Measurements from ENCODE around the gene IPO13.

Gene IPO13

GRCh38 chr1:43930168-43930948, 16.4 kb upstream of the IPO13 start:
- DNase-seq, result no peak

DNA sequence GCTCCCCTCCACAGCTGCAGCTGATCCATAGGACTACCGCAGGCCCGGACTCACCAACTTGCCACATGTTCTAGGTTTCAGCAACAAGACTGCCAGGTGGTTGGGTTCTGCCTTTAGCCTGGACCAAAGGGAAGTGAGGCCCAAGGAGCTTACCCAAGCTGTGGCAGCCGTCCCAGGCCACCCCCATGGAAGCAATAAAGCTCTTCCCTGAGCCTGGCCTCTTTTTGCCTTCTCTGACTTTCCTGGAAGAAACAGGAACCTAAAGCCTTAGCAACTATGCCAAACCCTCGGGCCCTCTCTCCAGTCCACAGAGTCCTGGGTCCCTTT, 15.8 kb upstream of the IPO13 start:
- no peak for DNase-seq

DNA sequence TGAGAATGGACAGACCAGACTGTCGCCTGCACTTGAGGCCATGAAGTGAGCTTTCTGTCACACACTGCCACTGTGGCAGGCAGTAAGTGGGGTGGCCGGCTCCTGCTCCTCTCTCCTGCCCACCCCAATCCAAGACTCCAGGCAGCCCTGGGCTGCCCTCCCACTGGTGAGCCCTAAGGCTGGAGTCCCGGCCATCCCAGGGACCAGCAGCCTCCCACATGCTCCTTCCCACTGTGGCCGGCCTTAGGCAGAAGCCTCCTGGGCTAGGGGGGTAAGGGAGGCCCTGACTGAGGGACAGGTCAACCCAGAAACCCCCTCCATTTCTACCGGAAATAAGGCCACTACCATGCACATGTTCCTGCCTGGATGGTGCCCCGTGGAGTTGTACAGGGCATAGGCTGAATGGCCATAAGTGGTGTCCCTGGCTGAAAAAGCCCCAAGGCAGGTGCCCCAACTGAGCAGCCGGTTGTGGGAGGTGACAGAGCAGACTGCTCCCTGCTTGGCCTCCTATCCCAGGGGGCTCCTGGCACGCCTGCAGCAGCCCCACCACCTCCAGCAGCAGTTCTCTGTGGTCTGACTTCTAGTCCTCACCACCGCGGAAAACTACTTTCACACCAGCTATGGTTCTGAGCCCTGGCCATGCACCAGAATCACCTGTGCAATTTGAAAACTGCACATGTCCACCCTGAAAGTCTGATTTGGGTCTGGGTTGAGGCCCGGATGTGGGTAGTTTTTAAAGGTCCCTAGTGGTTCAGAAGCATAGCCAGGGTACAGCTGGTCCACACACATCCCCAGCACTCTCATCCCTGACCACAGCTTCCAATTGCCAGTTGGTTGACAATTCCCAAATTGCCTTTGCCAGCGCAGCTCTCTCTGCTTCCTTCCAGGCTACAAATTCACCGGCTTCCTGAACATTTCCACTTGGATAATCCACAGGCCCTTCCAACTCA, 14.8 kb upstream of the IPO13 start:
- no peak for DNase-seq

GRCh38 chr1:43932786-43933385, 13.9 kb upstream of the IPO13 start:
- peak; percentile 32 for DNase-seq

DNA sequence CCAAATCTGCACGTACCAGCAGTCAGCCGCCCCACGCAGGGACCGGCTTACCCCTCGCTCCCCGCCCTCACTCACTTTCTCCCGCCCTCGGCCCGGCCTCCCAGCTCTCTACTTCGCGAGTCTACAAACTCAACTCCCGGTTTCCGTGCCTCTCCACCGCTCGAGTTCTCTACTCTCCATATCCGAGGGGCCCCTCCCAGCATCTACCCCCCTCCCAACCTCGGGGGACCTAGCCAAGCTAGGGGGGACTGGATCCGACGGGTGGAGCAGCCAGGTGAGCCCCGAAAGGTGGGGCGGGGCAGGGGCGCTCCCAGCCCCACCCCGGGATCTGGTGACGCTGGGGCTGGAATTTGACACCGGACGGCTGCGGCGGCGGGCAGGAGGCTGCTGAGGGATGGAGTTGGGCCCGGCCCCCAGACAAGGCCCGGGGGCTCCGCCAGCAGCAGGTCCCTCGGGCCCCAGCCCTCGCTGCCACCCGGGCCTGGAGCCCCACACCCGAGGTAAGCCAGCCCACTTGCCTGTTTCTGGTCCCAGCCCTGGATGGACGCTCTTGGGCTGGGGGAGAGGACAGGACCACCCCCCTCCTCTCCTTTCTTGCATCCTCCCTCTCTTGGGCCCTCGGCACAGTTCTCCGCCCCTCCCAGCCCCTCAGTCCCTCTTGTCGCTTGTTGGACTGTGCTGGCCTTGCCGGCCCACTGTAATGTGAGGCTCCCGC, 13.2 kb upstream of the IPO13 start, which contains the start of gene ARTN:
Gene ARTN, plus strand, starts transcription at position 416 of the 715 bp plus-strand sequence. CDS start 1,856 bp downstream, outside the sequence.
- peak; percentile 63 for DNase-seq

GRCh38 chr1:43934101-43934985, 12.4 kb upstream of the IPO13 start:
- peak; percentile 80 for DNase-seq

GRCh38 chr1:43934986-43935324, 11.8 kb upstream of the IPO13 start:
- DNase-seq, result no peak

DNA sequence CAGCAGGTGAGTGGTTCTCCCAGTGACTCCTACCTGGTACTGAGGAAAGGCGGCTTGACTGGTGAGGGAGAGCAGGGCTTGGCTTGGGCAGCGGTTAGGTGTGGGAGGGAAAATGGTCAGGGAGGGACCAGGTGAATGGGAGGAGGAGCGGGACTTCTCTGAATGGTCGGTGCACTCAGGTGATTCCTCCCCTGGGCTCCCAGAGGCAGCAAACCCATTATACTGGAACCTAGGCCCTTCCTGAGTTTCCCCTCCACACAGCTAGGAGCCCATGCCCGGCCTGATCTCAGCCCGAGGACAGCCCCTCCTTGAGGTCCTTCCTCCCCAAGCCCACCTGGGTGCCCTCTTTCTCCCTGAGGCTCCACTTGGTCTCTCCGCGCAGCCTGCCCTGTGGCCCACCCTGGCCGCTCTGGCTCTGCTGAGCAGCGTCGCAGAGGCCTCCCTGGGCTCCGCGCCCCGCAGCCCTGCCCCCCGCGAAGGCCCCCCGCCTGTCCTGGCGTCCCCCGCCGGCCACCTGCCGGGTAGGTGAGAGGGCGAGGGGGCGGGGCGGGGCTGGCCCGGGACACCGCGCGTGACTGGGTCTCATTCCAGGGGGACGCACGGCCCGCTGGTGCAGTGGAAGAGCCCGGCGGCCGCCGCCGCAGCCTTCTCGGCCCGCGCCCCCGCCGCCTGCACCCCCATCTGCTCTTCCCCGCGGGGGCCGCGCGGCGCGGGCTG, 10.9 kb upstream of the IPO13 start:
- no peak for DNase-seq

GRCh38 chr1:43936431-43937151, 10.2 kb upstream of the IPO13 start:
- peak; percentile 39 for DNase-seq

- DNase-seq, result no peak
These were observed 9.4 kb upstream of the IPO13 start for GRCh38 chr1:43937179-43937865.

GRCh38 chr1:43938383-43938782, 8.4 kb upstream of the IPO13 start:
- no peak for DNase-seq

- DNase-seq, result no peak
These were observed 7.7 kb upstream of the IPO13 start for GRCh38 chr1:43938892-43939587.

DNA sequence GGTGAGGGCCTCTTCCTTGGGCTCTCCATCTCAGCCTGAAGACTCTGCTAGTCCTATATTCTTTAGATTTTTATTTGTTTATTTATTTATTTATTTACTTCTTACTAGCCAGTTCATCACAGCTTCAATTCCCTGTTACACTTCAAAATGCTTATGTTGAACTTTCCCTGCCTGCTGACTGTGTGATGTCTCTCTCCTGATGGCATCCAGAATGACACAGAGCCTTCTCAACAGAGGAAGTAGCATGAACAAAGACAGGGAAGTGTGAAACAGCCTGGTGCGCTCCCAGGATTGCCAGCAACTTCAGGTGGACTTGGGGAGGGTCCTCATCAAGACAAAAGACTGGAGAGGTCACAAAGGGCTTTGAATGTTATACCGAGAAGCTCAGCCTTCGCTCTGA, 4.3 kb upstream of the IPO13 start:
- no peak for DNase-seq

DNA sequence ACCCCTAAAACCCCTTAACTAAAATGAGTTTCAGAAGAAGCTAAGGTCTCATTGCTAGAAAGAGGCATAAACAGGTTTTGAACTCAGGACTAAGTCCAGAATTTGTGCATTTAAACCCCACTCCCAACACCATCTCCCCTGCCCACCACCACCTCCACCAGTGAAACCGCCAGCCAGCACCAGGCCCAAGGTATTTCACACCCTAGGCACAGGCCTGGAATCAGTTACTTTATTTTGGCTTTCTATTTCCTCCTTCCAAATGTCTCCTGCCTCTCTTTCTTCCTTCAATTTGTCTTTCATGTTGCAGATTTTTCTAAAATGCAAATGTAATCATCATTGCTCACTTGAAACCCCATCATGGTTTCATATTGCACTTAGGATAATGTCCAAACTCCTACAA, 1.9 kb upstream of the IPO13 start:
- DNase-seq, result no peak

GRCh38 chr1:43945674-43946235, 995 bp upstream of the IPO13 start:
- DNase-seq, result no peak

DNA sequence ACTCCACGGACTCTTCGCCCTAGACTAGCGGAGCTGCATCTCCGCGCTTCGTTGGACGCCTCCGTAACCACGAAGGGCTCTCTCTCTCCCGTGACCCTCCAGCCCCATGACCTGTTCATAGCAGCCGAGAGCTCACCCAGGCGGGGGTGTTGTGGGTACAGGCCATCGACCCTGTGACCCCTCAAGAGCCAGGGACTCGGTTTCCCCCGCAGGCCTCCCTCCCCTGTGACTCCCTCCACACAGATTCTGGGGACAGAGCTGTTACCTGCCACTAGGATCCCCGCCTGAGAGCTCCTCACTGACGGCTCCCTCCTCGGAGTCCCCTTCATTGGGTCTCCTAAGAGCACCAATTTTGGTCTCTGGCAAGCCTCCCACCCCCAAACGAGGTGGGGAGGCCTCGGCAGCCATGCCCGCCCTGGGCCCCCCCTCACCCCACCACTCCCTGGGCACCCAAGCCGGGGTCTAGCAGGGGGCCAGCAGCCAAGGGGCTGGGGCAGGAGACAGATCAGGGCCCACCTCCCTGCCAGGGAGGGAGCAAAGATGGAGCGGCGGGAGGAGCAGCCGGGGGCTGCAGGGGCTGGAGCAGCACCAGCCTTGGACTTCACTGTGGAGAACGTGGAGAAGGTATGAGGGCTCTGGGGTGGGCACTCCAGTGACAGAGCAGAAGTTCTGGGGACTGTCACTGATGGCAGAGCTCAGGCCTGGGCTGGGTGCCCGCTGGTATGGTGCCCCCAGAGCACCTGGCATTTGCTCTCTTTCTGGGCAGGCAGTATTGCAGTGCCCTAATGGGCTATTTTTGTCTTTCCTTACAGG, 517 bp downstream of the IPO13 start:
- DNase-seq, result no peak

DNA sequence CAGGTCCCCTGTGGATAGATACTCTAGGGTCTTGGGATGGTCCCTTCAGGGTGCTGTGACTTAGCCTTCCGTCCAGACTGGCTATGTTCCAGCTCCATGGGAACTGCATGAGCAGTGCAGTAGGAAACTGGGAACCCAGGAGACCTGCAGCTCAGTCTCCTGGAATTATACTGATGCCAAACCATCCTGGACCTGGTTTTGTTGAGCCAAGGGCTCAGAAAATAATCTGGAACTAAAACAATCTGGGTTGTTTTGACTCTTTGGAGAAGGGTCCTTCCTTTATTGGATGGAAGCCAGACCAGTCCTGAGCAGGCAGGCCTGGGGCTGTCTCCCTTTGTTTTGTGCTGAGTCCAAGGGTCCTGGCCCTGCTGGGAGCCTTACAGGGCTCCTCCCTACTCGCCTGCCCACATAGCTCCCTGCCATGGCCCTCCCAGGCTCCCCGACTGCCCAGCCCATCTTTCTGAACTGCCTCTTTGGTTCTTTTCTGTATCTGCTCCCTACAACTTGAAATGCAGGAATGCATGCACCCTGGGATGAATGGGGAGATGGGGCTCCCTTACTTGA, 1.2 kb downstream of the IPO13 start:
- no peak for DNase-seq

DNA sequence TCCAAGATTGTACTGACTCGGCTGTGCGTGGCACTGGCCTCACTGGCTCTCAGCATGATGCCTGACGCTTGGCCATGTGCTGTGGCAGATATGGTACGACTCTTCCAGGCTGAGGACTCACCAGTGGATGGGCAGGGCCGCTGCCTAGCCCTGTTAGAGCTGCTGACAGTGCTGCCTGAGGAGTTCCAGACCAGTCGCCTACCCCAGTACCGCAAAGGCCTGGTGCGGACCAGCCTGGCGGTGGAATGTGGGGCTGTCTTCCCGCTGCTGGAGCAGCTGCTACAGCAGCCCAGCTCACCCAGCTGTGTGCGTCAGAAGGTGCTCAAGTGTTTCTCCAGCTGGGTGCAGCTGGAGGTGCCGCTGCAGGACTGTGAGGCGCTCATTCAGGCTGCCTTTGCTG, 2.9 kb downstream of the IPO13 start:
- DNase-seq, result no peak
